ENCODE results near the gene GALNT2.

GRCh38 chr1:230248889-230249270 lies 181.8 kb downstream of the GALNT2 start:
- TF ChIP-seq POLR2AphosphoS5 (IDR thresholded peaks at IDR 0.05; ENCODE audit: low read depth, low read length) (no peak), TAF1 (IDR thresholded peaks at IDR 0.05; ENCODE audit: borderline replicate concordance, insufficient read depth, low read length) (no peak), SIN3A (IDR thresholded peaks at IDR 0.05; ENCODE audit: borderline replicate concordance, insufficient read depth, low read length) (no peak), REST (IDR thresholded peaks at IDR 0.05; ENCODE audit: insufficient read depth in 1 of 2, low read depth in 2 of 2, low read length in 2 of 2) (no peak)
